GM21528 (cell line): ENCODE results near the gene RPL39L.

Experiments
- ATAC-seq: cut with Tn5 transposase; IDR thresholded peaks from one replicate; pipeline ENCODE4 v1.9.1; 2021; ENCODE audit warnings: mild to moderate bottlenecking, moderate library complexity; ENCODE audit not compliant: unreplicated experiment, low FRiP score

The RPL39L gene

GRCh38 chr3:187072102-187072501 is 67.2 kb downstream of the RPL39L start:
- no peak for ATAC-seq
